ENCODE measurements around the gene UPP1. TPM values are rescaled to one million over a fixed set of nuclear protein-coding genes. Genes with fewer than 3 reads are reported as not detected.

The UPP1 gene
- total and polyA plus RNA-seq, 10 of the 15 experiments (the other 5 are each of a cell fraction or from before 2014, with no cell fraction given): 0.93 to 7.9 (median 3.8) TPM

DNA sequence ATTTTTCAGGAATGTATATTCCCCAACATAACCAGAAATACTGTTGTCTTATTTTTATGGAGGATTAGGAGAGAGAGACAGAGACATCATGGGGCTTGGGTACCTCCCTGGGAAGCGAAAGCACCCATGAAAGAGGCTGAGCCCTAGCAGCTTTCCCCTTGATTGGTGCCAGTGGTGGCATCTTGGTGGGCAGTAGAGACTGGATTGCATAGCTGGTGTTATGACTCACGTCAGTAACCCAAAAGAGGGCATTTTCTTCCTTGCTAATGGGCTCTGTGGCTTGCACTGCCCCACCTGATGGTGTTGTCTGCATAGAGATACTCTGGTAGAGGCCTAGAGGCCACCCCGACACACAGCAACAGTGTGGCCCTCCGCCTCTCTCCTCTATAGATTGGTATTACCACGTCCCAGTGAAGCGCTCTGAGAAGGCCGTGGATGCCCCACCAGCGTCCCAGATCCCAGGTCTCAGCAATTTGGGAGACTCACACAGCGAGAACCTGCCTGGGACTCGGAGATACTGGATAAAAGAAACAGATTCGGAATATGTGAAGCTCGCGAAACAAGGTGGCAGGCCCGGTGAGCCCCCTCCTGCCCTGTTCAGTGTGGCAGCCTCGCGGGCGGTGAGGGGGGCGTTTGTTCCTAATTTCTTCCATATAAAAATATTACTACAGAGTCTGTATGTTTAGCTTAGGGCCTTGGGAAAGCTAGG, 48.0 kb upstream of the UPP1 start:
- FAIRE-seq (no peak), DNase-seq (ENCODE audit: low read depth, low spot score) (no peak), ATAC-seq (no peak)
- ChIA-PET CTCF (no interaction called here), SMC1A (ENCODE audit: uncharacterized antibody, unreplicated experiment) (no interaction called here), RAD21 (ENCODE audit: unreplicated experiment) (no interaction called here), POLR2A (no interaction called here)
- Histone ChIP-seq H2AFZ (ENCODE audit: control insufficient read depth, low read depth, low read length) (no peak overlapping the region), H3K4me3 (no peak overlapping the region), H3K4me2 (ENCODE audit: control insufficient read depth, insufficient read depth) (no peak overlapping the region), H3K4me1 (ENCODE audit: control insufficient read depth, insufficient read depth, low read length) (no peaks in the 10 kb centered on the region), H3K27ac (ENCODE audit: control insufficient read depth, insufficient read depth) (no peak overlapping the region), H3K9me3 (replicated peaks; ENCODE audit: control insufficient read depth, insufficient read depth, low read length) (no peaks in the 10 kb centered on the region), H3K36me3 (ENCODE audit: control insufficient read depth in 2 of 2, insufficient read depth in 2 of 2, low read length in 1 of 2) (no peaks in the 10 kb centered on the region), H3K79me2 (ENCODE audit: control insufficient read depth, insufficient read depth, low read length) (no peaks in the 10 kb centered on the region), H4K20me1 (ENCODE audit: control insufficient read depth, insufficient read depth) (no peaks in the 10 kb centered on the region), H3K27me3 (replicated peaks in 1 of 2; ENCODE audit: control insufficient read depth in 2 of 2, insufficient read depth in 2 of 2, low read length in 1 of 2) (peaks cover 3 to 4% of the 10 kb centered on the region in 2 experiments; a peak in 3 of 4 replicates), H3K9ac (ENCODE audit: control insufficient read depth, insufficient read depth, low read length) (no peak overlapping the region)
- intact Hi-C loops (cut with micrococcal nuclease; ENCODE audit: unreplicated experiment): no loop called here
- in situ Hi-C loops (cut with MboI): no loop called here
- WGBS (ENCODE audit: insufficient coverage, insufficient replicate concordance, low lambda C conversion rate, missing lambda C conversion rate): 53% methylated on average over 18 of the region's 18 CpGs
- BruUV-seq (replicated peaks): no TSS peak
- no peak for TF ChIP-seq PAX8 (IDR thresholded peaks at IDR 0.05)
- no peak for TF ChIP-seq JUNB (IDR thresholded peaks at IDR 0.05)
- no peak for TF ChIP-seq BACH1 (IDR thresholded peaks at IDR 0.05; ENCODE audit: borderline replicate concordance)
- TF ChIP-seq, protein P1, sequence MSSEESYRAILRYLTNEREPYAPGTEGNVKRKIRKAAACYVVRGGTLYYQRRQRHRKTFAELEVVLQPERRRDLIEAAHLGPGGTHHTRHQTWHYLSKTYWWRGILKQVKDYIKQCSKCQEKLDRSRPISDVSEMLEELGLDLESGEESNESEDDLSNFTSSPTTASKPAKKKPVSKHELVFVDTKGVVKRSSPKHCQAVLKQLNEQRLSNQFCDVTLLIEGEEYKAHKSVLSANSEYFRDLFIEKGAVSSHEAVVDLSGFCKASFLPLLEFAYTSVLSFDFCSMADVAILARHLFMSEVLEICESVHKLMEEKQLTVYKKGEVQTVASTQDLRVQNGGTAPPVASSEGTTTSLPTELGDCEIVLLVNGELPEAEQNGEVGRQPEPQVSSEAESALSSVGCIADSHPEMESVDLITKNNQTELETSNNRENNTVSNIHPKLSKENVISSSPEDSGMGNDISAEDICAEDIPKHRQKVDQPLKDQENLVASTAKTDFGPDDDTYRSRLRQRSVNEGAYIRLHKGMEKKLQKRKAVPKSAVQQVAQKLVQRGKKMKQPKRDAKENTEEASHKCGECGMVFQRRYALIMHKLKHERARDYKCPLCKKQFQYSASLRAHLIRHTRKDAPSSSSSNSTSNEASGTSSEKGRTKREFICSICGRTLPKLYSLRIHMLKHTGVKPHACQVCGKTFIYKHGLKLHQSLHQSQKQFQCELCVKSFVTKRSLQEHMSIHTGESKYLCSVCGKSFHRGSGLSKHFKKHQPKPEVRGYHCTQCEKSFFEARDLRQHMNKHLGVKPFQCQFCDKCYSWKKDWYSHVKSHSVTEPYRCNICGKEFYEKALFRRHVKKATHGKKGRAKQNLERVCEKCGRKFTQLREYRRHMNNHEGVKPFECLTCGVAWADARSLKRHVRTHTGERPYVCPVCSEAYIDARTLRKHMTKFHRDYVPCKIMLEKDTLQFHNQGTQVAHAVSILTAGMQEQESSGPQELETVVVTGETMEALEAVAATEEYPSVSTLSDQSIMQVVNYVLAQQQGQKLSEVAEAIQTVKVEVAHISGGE (CRISPR knock-in tag; IDR thresholded peaks at IDR 0.05): no peak
- TF ChIP-seq, protein P2, sequence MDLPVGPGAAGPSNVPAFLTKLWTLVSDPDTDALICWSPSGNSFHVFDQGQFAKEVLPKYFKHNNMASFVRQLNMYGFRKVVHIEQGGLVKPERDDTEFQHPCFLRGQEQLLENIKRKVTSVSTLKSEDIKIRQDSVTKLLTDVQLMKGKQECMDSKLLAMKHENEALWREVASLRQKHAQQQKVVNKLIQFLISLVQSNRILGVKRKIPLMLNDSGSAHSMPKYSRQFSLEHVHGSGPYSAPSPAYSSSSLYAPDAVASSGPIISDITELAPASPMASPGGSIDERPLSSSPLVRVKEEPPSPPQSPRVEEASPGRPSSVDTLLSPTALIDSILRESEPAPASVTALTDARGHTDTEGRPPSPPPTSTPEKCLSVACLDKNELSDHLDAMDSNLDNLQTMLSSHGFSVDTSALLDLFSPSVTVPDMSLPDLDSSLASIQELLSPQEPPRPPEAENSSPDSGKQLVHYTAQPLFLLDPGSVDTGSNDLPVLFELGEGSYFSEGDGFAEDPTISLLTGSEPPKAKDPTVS (IDR thresholded peaks at IDR 0.05; ENCODE audit: low read depth, low read length): no peak
- TF ChIP-seq ESRRA (IDR thresholded peaks at IDR 0.05; ENCODE audit: low read length): no peak
- TF ChIP-seq, protein P3, sequence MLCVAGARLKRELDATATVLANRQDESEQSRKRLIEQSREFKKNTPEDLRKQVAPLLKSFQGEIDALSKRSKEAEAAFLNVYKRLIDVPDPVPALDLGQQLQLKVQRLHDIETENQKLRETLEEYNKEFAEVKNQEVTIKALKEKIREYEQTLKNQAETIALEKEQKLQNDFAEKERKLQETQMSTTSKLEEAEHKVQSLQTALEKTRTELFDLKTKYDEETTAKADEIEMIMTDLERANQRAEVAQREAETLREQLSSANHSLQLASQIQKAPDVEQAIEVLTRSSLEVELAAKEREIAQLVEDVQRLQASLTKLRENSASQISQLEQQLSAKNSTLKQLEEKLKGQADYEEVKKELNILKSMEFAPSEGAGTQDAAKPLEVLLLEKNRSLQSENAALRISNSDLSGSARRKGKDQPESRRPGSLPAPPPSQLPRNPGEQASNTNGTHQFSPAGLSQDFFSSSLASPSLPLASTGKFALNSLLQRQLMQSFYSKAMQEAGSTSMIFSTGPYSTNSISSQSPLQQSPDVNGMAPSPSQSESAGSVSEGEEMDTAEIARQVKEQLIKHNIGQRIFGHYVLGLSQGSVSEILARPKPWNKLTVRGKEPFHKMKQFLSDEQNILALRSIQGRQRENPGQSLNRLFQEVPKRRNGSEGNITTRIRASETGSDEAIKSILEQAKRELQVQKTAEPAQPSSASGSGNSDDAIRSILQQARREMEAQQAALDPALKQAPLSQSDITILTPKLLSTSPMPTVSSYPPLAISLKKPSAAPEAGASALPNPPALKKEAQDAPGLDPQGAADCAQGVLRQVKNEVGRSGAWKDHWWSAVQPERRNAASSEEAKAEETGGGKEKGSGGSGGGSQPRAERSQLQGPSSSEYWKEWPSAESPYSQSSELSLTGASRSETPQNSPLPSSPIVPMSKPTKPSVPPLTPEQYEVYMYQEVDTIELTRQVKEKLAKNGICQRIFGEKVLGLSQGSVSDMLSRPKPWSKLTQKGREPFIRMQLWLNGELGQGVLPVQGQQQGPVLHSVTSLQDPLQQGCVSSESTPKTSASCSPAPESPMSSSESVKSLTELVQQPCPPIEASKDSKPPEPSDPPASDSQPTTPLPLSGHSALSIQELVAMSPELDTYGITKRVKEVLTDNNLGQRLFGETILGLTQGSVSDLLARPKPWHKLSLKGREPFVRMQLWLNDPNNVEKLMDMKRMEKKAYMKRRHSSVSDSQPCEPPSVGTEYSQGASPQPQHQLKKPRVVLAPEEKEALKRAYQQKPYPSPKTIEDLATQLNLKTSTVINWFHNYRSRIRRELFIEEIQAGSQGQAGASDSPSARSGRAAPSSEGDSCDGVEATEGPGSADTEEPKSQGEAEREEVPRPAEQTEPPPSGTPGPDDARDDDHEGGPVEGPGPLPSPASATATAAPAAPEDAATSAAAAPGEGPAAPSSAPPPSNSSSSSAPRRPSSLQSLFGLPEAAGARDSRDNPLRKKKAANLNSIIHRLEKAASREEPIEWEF (IDR thresholded peaks at IDR 0.05; ENCODE audit: insufficient replicate concordance, low read depth, low read length): no peak
- TF ChIP-seq RBBP5 (conservative IDR thresholded peaks at IDR 0.05): no peak
- TF ChIP-seq ATF7 (IDR thresholded peaks at IDR 0.05; ENCODE audit: low read depth): no peak
- no peak for TF ChIP-seq ZZZ3 (IDR thresholded peaks at IDR 0.05; ENCODE audit: control insufficient read depth, insufficient read length, low read depth)
